Measurements from ENCODE around the gene STUB1.

- no peak for TF ChIP-seq POLR2A (IDR thresholded peaks at IDR 0.05)
- TF ChIP-seq, protein P1, sequence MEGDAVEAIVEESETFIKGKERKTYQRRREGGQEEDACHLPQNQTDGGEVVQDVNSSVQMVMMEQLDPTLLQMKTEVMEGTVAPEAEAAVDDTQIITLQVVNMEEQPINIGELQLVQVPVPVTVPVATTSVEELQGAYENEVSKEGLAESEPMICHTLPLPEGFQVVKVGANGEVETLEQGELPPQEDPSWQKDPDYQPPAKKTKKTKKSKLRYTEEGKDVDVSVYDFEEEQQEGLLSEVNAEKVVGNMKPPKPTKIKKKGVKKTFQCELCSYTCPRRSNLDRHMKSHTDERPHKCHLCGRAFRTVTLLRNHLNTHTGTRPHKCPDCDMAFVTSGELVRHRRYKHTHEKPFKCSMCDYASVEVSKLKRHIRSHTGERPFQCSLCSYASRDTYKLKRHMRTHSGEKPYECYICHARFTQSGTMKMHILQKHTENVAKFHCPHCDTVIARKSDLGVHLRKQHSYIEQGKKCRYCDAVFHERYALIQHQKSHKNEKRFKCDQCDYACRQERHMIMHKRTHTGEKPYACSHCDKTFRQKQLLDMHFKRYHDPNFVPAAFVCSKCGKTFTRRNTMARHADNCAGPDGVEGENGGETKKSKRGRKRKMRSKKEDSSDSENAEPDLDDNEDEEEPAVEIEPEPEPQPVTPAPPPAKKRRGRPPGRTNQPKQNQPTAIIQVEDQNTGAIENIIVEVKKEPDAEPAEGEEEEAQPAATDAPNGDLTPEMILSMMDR (IDR thresholded peaks at IDR 0.05), result no peak
Measured at GRCh38 chr16:631808-632358, 48.3 kb upstream of the STUB1 start.
